ENCODE data around the gene CARMIL1. TPM values are rescaled to one million over a fixed set of nuclear protein-coding genes. Genes with fewer than 3 reads are reported as not detected.

CARMIL1 gene
- total RNA-seq, 1 donor from 2014 or later: 19.6 TPM

GRCh38 chr6:25329982-25330381 lies 50.8 kb downstream of the CARMIL1 start:
- TF ChIP-seq POLR2A (IDR thresholded peaks at IDR 0.05) (no peak), CTCF (IDR thresholded peaks at IDR 0.05) (no peak), POLR2AphosphoS5 (IDR thresholded peaks at IDR 0.05; ENCODE audit: insufficient read depth in 1 of 2, low read depth in 1 of 2) (no peak)
- Histone ChIP-seq H3K9me3 (no peaks in the 10 kb centered on the region), H3K4me1 (peaks cover 48% of the 10 kb centered on the region), H3K4me3 (no peak overlapping the region), H3K36me3 (no peaks in the 10 kb centered on the region), H3K27ac (no peak overlapping the region), H3K27me3 (no peaks in the 10 kb centered on the region)
- no peak for DNase-seq (ENCODE audit: extremely low spot score in 2 of 2)
- intact Hi-C loops (cut with DNase I): no loop called here

GRCh38 chr6:25330796-25331685 lies 51.9 kb downstream of the CARMIL1 start:
- no peaks in the 10 kb centered on the region for H3K9me3 ChIP-seq
- H3K27me3 ChIP-seq: no peaks in the 10 kb centered on the region
- H3K27ac ChIP-seq: no peak overlapping the region
- peaks cover 48% of the 10 kb centered on the region for H3K4me1 ChIP-seq
- no peak for DNase-seq (ENCODE audit: extremely low spot score in 2 of 2)
- H3K4me3 ChIP-seq: no peak overlapping the region
- H3K36me3 ChIP-seq: no peaks in the 10 kb centered on the region
- no peak for TF ChIP-seq CTCF (IDR thresholded peaks at IDR 0.05)
- TF ChIP-seq POLR2A (IDR thresholded peaks at IDR 0.05): no peak
- TF ChIP-seq POLR2AphosphoS5 (IDR thresholded peaks at IDR 0.05; ENCODE audit: insufficient read depth in 1 of 2, low read depth in 1 of 2): no peak
- intact Hi-C loops (cut with DNase I): no loop called here

GRCh38 chr6:25332165-25332564 lies 53.0 kb downstream of the CARMIL1 start:
- H3K27me3 ChIP-seq: no peaks in the 10 kb centered on the region
- TF ChIP-seq POLR2A (IDR thresholded peaks at IDR 0.05) (no peak), CTCF (IDR thresholded peaks at IDR 0.05) (no peak), POLR2AphosphoS5 (IDR thresholded peaks at IDR 0.05; ENCODE audit: insufficient read depth in 1 of 2, low read depth in 1 of 2) (no peak)
- H3K36me3 ChIP-seq: no peaks in the 10 kb centered on the region
- H3K27ac ChIP-seq: no peak overlapping the region
- H3K9me3 ChIP-seq: no peaks in the 10 kb centered on the region
- H3K4me1 ChIP-seq: peaks cover 48% of the 10 kb centered on the region
- no peak for DNase-seq (ENCODE audit: extremely low spot score in 2 of 2)
- H3K4me3 ChIP-seq: no peak overlapping the region
- intact Hi-C loops (cut with DNase I): no loop called here

GRCh38 chr6:25332655-25333071 lies 53.5 kb downstream of the CARMIL1 start:
- no peak for TF ChIP-seq CTCF (IDR thresholded peaks at IDR 0.05)
- no peak for TF ChIP-seq POLR2AphosphoS5 (IDR thresholded peaks at IDR 0.05; ENCODE audit: insufficient read depth in 1 of 2, low read depth in 1 of 2)
- TF ChIP-seq POLR2A (IDR thresholded peaks at IDR 0.05): no peak
- H3K27ac ChIP-seq: no peak overlapping the region
- no peak overlapping the region for H3K4me3 ChIP-seq
- H3K36me3 ChIP-seq: no peaks in the 10 kb centered on the region
- intact Hi-C loops (cut with DNase I): no loop called here
- H3K27me3 ChIP-seq: no peaks in the 10 kb centered on the region
- no peaks in the 10 kb centered on the region for H3K9me3 ChIP-seq
- peaks cover 44% of the 10 kb centered on the region for H3K4me1 ChIP-seq
- no peak for DNase-seq (ENCODE audit: extremely low spot score in 2 of 2)

- Histone ChIP-seq H3K27ac (no peak overlapping the region), H3K36me3 (no peaks in the 10 kb centered on the region), H3K9me3 (no peaks in the 10 kb centered on the region), H3K27me3 (no peaks in the 10 kb centered on the region), H3K4me1 (peaks cover 38% of the 10 kb centered on the region), H3K4me3 (no peak overlapping the region)
- TF ChIP-seq POLR2A (IDR thresholded peaks at IDR 0.05): no peak
- no peak for TF ChIP-seq POLR2AphosphoS5 (IDR thresholded peaks at IDR 0.05; ENCODE audit: insufficient read depth in 1 of 2, low read depth in 1 of 2)
- TF ChIP-seq CTCF (IDR thresholded peaks at IDR 0.05): no peak
- DNase-seq (ENCODE audit: extremely low spot score in 2 of 2): no peak
- intact Hi-C loops (cut with DNase I): no loop called here
Observed at GRCh38 chr6:25333471-25333870, 54.3 kb downstream of the CARMIL1 start.
